GM21423 (cell line): ENCODE results near the gene COPS4.
"Not testable (repeated sequence)": the region's sequence is repeated elsewhere in the genome, so short reads cannot be mapped to it uniquely, and the experiment has no call there.

Experiments
- ATAC-seq: cut with Tn5 transposase; IDR thresholded peaks from one replicate; pipeline ENCODE4 v1.9.1; 2021; ENCODE audit warnings: mild to moderate bottlenecking, moderate library complexity; ENCODE audit not compliant: unreplicated experiment

Gene COPS4

GRCh38 chr4:83034630-83035494 is at the start of gene COPS4:
COPS4 (plus strand) TSS chr4:83035183; CDS start chr4:83035225, 42 bp downstream.
- peak; percentile 99 for ATAC-seq

DNA sequence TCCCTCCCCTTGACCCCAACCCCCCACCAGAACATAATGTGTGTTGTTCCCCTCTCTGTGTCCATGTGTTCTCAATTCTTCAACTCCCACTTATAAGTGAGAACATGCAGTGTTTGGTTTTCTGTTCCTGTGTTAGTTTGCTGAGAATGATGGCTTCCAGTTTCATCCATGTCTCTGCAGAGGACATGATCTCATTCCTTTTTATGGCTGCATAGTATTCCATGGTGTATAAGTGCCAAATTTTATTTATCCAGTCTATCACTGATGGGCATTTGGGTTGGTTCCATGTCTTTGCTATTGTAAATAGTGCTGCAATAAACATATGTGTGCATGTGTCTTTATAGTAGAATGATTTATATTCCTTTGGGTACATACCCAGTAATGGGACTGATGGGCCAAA is 47.5 kb upstream of the COPS4 start:
- ATAC-seq: not testable (repeated sequence)

- ATAC-seq: no peak
These were observed 46.6 kb upstream of the COPS4 start for GRCh38 chr4:82988323-82988832.

GRCh38 chr4:82989575-82990429 is 45.2 kb upstream of the COPS4 start:
- ATAC-seq: peak; percentile 84

- no peak for ATAC-seq
These were observed 40.1 kb upstream of the COPS4 start for GRCh38 chr4:82994834-82995233.

GRCh38 chr4:82998898-82999297 is 36.1 kb upstream of the COPS4 start:
- no peak for ATAC-seq

- no peak for ATAC-seq
These were observed 32.7 kb upstream of the COPS4 start for GRCh38 chr4:83002329-83002728.

DNA sequence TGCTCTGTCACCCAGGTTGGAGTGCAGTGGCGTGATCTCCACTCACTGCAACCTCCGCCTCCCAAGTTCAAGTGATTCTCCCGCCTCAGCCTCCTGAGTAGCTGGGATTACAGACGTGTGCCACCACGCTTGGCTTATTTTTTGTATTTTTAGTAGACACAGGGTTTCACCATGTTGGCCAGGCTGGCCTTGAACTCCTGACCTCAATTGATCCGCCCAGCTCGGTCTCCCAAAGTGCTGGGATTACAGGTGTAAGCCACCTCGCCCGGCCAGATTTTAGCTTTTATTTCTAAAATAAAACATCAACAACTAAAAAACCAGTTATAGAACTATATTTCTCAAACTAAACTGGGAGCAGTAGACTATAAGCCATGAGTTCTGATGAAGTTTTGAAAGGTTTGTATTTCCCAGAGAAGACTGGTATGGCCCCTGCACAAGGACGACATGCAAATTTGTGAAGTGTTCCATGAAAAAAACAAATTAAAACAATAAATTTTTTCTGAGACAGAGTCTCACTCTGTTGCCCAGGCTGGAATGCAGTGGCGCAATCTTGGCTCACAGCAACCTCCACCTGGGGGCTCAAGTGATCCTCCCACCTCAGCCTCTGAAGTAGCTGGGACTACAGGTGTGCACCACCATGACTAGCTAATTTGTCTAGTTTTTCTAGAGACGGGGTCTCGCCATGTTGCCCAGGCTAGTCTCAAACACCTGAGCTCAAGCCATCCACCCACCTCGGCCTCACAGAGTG is 31.8 kb upstream of the COPS4 start:
- not testable (repeated sequence) for ATAC-seq

GRCh38 chr4:83009529-83009928 is 25.5 kb upstream of the COPS4 start:
- no peak for ATAC-seq

- no peak for ATAC-seq
These were observed 24.9 kb upstream of the COPS4 start for GRCh38 chr4:83010111-83010521.

GRCh38 chr4:83010522-83011318 is 24.3 kb upstream of the COPS4 start, which contains the start of gene LIN54:
LIN54 (minus strand) TSS chr4:83010823; CDS start chr4:82984844, 25,979 bp downstream.
- ATAC-seq: peak; percentile 39

DNA sequence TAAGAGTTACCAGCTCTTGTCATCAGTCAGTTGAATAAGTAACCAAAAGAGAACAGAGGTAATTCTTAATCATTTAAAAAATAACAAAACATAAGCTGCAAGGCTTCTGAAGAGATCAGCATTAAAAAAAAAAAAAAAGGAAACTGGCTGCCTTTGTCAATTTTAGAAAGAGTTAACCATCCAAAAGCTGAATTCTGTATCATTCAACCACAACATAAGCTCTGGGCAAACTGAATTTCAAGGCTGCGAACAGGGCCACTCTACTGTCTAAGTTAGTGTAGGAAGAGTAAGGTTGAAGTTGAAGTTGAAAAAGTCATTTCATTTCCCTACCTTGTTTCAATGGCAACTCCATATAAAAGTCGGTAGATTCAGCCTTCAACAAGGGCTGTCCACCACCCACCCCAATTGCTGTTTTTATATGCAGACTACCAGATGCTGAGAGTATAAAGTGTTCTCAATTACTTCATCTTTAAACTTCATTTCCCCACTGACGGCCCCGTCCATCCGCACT is 23.2 kb upstream of the COPS4 start:
- ATAC-seq: no peak

DNA sequence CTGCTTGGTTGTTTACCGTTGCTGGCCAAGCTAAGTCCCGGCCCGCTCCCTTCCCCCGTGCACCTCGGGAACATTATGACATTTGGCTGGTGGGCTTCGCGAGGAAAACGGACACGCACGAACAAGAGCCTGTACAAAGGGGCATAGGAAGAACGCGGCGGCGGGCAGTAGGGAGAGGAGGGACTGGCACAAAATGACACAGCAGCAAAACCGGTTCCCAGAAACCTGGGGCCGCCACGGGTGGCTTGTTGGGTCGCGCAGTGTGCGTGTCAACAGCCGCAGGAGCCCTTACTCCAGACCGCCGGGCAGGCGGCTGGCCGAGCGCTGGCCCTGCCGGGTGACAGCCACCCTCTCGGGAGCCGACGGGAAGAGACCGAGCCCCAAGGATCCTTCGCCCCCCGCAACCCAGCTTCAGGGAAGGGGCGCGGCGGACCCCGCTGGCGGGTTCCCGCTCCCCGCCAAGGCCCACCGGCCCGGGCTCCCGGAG is 22.7 kb upstream of the COPS4 start:
- no peak for ATAC-seq

DNA sequence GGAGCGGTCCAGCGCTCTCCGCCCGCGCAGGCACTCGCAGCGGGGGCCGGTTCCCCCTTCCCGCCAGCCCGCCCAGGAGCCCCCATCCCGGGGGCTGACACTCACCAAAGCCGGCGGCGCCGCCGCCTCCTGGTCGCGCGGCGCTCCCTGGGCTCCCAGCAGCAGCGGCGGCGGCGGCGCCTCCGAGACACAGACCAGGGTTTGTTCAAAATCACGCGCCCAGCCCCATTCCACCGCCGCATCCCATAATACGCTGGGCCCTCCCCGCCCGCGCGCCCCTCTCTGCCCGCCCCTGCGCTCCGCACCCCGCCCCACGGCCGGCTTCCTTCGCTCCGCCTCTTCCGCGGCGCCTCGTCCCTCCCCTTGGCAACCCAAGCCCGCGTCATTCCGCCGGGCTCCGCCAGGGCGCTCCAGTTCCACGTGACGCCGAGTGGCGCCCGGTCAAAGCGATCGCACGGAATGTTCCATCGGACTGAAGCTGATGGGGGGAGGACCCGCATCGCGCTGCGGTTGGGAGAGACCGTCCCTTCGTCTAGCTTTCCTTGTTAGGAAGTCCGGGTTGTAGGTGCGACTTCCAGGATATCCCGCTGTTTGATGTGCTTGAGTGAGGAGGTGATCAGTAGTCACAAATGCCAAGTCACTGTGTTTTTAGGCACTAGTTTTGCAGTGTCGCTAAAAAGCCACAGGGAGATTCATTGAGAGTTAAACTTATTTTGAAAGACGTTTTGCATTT is 22.1 kb upstream of the COPS4 start:
- ATAC-seq: peak; percentile 85

DNA sequence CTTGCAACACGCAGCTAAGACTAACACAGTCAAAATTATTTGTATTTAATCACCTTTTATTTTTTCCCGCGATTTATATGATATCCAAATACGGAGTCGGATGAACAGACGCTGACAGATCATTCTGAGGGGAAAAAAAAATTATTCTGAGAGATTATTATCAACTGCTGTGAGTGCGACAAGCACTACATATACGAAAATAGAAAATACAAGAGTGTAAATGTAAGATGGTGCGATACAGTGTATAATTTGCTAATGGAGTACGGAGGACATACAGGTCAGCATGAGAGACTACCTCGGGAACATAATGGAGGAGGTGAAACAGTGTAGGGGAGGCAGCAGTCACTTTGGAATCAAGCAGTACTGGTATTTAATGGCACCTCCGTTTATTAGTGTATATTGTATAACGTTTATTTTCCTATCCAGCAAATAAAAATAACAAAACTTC is 21.5 kb upstream of the COPS4 start:
- no peak for ATAC-seq

- no peak for ATAC-seq
These were observed 21.1 kb upstream of the COPS4 start for GRCh38 chr4:83013902-83014301.

GRCh38 chr4:83019794-83020494 is 15.0 kb upstream of the COPS4 start:
- peak; percentile 70 for ATAC-seq
